Hepatocyte (in vitro differentiated cells): ENCODE data around the gene C19orf38. TPM values are rescaled to one million over a fixed set of nuclear protein-coding genes. Genes with fewer than 3 reads are reported as not detected.
A peak's percentile ranks its signal among the peaks of the same experiment; 100 is the strongest.
"Not testable (repeated sequence)": the region's sequence is repeated elsewhere in the genome, so short reads cannot be mapped to it uniquely, and the experiment has no call there.

Experiments
- DNase-seq: peaks from one replicate; pipeline ENCODE4 v3.0.0-alpha.2; 2016; ENCODE audit warnings: low spot score
- H2AFZ ChIP-seq: fragments of 200-600 bp; sonication (generic); 2 replicates; pipeline ENCODE4 v1.6.0; 2016; ENCODE audit warnings: antibody characterized with exemption, mild to moderate bottlenecking
- H3K27ac ChIP-seq: fragments of 200-600 bp; sonication (generic); 2 replicates; pipeline ENCODE4 v1.5.1; 2016; ENCODE audit warnings: mild to moderate bottlenecking
- H3K27me3 ChIP-seq: fragments of 200-600 bp; sonication (generic); 2 replicates; pipeline ENCODE4 v1.6.1; 2016
- H3K36me3 ChIP-seq: fragments of 200-600 bp; sonication (generic); replicated peaks from 2 replicates; pipeline ENCODE4 v1.5.1; 2016; ENCODE audit warnings: low read depth; ENCODE audit not compliant: insufficient read depth
- H3K4me1 ChIP-seq: fragments of 200-600 bp; sonication (generic); 2 replicates; pipeline ENCODE4 v1.5.1; 2016; ENCODE audit warnings: mild to moderate bottlenecking, moderate library complexity; ENCODE audit not compliant: insufficient read depth
- H3K4me2 ChIP-seq: fragments of 200-600 bp; sonication (generic); 2 replicates; pipeline ENCODE4 v1.6.0; 2016
- H3K4me3 ChIP-seq: fragments of 200-600 bp; sonication (generic); 2 replicates; pipeline ENCODE4 v1.5.1; 2016; ENCODE audit warnings: mild to moderate bottlenecking
- H3K79me2 ChIP-seq: fragments of 200-600 bp; sonication (generic); 2 replicates; pipeline ENCODE4 v1.6.0; 2017; ENCODE audit warnings: mild to moderate bottlenecking
- H3K9me2 ChIP-seq: fragments of 200-600 bp; sonication (generic); replicated peaks from 2 replicates; pipeline ENCODE4 v1.6.0; 2017; ENCODE audit warnings: mild to moderate bottlenecking; ENCODE audit not compliant: insufficient read depth
- H3K9me3 ChIP-seq: fragments of 200-600 bp; sonication (generic); 2 replicates; pipeline ENCODE4 v1.5.1; 2016; ENCODE audit warnings: low read depth, mild to moderate bottlenecking
- H4K20me1 ChIP-seq: fragments of 200-600 bp; sonication (generic); 2 replicates; pipeline ENCODE4 v1.6.0; 2016; ENCODE audit warnings: mild to moderate bottlenecking; ENCODE audit not compliant: insufficient read depth, poor library complexity, severe bottlenecking
- CTCF ChIP-seq: fragments of 200-600 bp; sonication (generic); IDR thresholded peaks from 2 replicates; pipeline ENCODE4 v1.5.1; 2016; ENCODE audit warnings: antibody characterized with exemption, mild to moderate bottlenecking; ENCODE audit not compliant: poor library complexity
- EZH2 ChIP-seq: fragments of 200-600 bp; sonication (generic); IDR thresholded peaks from 2 replicates; pipeline ENCODE4 v1.6.1; 2016; ENCODE audit warnings: antibody characterized with exemption, mild to moderate bottlenecking, borderline replicate concordance
- EZH2phosphoT487 ChIP-seq: fragments of 200-600 bp; sonication (generic); IDR thresholded peaks from one replicate; pipeline ENCODE4 v1.6.1; 2018; ENCODE audit warnings: antibody characterized with exemption, mild to moderate bottlenecking, low read depth, moderate library complexity; ENCODE audit not compliant: unreplicated experiment, severe bottlenecking
- WGBS: methylation state at CpG from one replicate; pipeline ENCODE4 v1.1.6; 2016; ENCODE audit warnings: low lambda C conversion rate; ENCODE audit errors: missing lambda C conversion rate; 5-methylcytosine and 5-hydroxymethylcytosine counted together
- polyA plus RNA-seq: library from polyadenylated mRNA; unstranded; fragments of >200 nt; fragmentation: Nextera tagmentation; extraction: Ambion mirVana; gene quantifications from 2 replicates; pipeline ENCODE4 v1.2.1, GENCODE V29; 2016
- total RNA-seq: library from RNA; depleted of rRNA; stranded (reverse); fragments of >200 nt; gene quantifications from 2 replicates; pipeline ENCODE4 v1.2.3, GENCODE V29; 2014

Gene C19orf38
- total and polyA plus RNA-seq, 2 experiments from 2014 or later, result 0.56 to 3.7 TPM

- Histone ChIP-seq H3K9me2 (no peaks in the 10 kb centered on the region), H2AFZ (no peak overlapping the region), H3K4me1 (peaks cover 15% of the 10 kb centered on the region), H3K4me2 (no peak overlapping the region), H3K79me2 (peaks cover 23% of the 10 kb centered on the region), H3K9me3 (no peaks in the 10 kb centered on the region), H3K27me3 (no peaks in the 10 kb centered on the region), H3K36me3 (no peaks in the 10 kb centered on the region), H3K27ac (no peak overlapping the region), H4K20me1 (peaks cover 2% of the 10 kb centered on the region), H3K4me3 (no peak overlapping the region)
- 92% methylated on average over 10 of the region's 10 CpGs for WGBS
- TF ChIP-seq EZH2, result no peak
- TF ChIP-seq CTCF, result no peak
- TF ChIP-seq EZH2phosphoT487, result no peak
- DNase-seq, result no peak
Measured at GRCh38 chr19:10868872-10869547, 20.8 kb downstream of the C19orf38 start.

DNA sequence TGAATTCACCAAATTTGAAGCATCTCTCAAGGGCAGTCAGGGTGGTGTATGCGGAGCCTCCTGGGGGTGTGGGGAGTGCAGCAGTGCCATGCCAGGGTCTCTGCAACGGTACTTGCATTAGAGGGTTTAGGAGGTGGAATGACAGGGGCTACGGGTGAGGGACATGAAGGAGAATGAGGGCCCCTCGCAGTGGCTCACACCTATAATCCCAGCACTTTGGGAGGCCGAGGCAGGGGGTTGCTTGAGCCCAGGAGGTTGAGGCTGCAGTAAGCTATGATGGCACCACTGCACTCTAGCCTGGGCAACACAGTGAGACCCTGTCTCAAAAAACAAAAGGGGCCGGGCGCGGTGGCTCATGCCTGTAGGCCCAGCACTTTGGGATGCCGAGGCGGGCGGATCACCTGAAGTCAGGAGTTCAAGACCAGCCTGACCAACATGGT lies 21.7 kb downstream of the C19orf38 start:
- WGBS, result 95% methylated on average over 11 of the region's 11 CpGs
- peaks cover 20% of the 10 kb centered on the region for H3K4me1 ChIP-seq
- H3K79me2 ChIP-seq, result peaks cover 31% of the 10 kb centered on the region
- H3K9me2 ChIP-seq, H3K36me3 ChIP-seq, H3K27me3 ChIP-seq, H3K9me3 ChIP-seq, H3K4me3 ChIP-seq, DNase-seq, H4K20me1 ChIP-seq: not testable (repeated sequence)
- H2AFZ ChIP-seq, result peak overlapping the region; percentile 75
- H3K4me2 ChIP-seq, result peak overlapping the region; percentile 84
- H3K27ac ChIP-seq, result peak overlapping the region; percentile 93

GRCh38 chr19:10870501-10870954 lies 22.3 kb downstream of the C19orf38 start:
- Histone ChIP-seq H3K9me3 (no peaks in the 10 kb centered on the region), H3K36me3 (no peaks in the 10 kb centered on the region), H2AFZ (peak overlapping the region; percentile 75), H3K4me1 (peaks cover 20% of the 10 kb centered on the region), H3K79me2 (peaks cover 38% of the 10 kb centered on the region), H3K27me3 (no peaks in the 10 kb centered on the region), H3K27ac (peak overlapping the region; percentile 93), H3K4me3 (peak overlapping the region; percentile 31), H3K9me2 (no peaks in the 10 kb centered on the region), H4K20me1 (peaks cover 2% of the 10 kb centered on the region), H3K4me2 (peak overlapping the region; percentile 84)
- no peak for DNase-seq
- WGBS, result 3% methylated on average over 9 of the region's 22 CpGs
- TF ChIP-seq EZH2phosphoT487 (no peak), CTCF (no peak), EZH2 (no peak)

GRCh38 chr19:10870955-10871603 lies 22.9 kb downstream of the C19orf38 start, which contains the start of gene CARM1:
Gene CARM1, plus strand, starts transcription at chr19:10871553. Its CDS starts 150 bp downstream, at chr19:10871703.
- peak within 1 kb of the TSS; percentile 75 for H2AFZ ChIP-seq
- peak within 1 kb of the TSS; percentile 60 for H3K4me3 ChIP-seq
- peak within 1 kb of the TSS; percentile 97 for H3K27ac ChIP-seq
- TF ChIP-seq EZH2 (no peak), CTCF (peak; percentile 66), EZH2phosphoT487 (no peak)
- peaks cover 43% of the 10 kb centered on the region for H3K79me2 ChIP-seq
- peak; percentile 99 for DNase-seq
- H3K27me3 ChIP-seq, result no peaks in the 10 kb centered on the region
- no peaks in the 10 kb centered on the region for H3K9me2 ChIP-seq
- peak within 1 kb of the TSS; percentile 93 for H3K4me2 ChIP-seq
- H3K36me3 ChIP-seq, result no peaks in the 10 kb centered on the region
- peaks cover 2% of the 10 kb centered on the region for H4K20me1 ChIP-seq
- H3K4me1 ChIP-seq, result peaks cover 20% of the 10 kb centered on the region
- no peaks in the 10 kb centered on the region for H3K9me3 ChIP-seq
- WGBS, result 0% methylated on average over 18 of the region's 99 CpGs
